CD4-positive, alpha-beta T cell treated with Interleukin-1 beta for 1 hour (primary cell): Measurements from ENCODE around the gene HIBADH.
"Not testable (repeated sequence)": the region's sequence is repeated elsewhere in the genome, so short reads cannot be mapped to it uniquely, and the experiment has no call there.

ENCODE experiments used
- DNase-seq, 2 donors: peaks; one replicate each; pipeline ENCODE4 v3.0.0-alpha.2; 2020 to 2022

The HIBADH gene

GRCh38 chr7:27595009-27595408, 67.7 kb downstream of the HIBADH start:
- no peak for DNase-seq

- DNase-seq = no peak
Observed at GRCh38 chr7:27593226-27593625, 69.5 kb downstream of the HIBADH start.

- DNase-seq = no peak
Observed at GRCh38 chr7:27590416-27590815, 72.3 kb downstream of the HIBADH start.

- DNase-seq = no peak
Observed at GRCh38 chr7:27587429-27587828, 75.3 kb downstream of the HIBADH start.

- DNase-seq = no peak
Observed at GRCh38 chr7:27586825-27587224, 75.9 kb downstream of the HIBADH start.

DNA sequence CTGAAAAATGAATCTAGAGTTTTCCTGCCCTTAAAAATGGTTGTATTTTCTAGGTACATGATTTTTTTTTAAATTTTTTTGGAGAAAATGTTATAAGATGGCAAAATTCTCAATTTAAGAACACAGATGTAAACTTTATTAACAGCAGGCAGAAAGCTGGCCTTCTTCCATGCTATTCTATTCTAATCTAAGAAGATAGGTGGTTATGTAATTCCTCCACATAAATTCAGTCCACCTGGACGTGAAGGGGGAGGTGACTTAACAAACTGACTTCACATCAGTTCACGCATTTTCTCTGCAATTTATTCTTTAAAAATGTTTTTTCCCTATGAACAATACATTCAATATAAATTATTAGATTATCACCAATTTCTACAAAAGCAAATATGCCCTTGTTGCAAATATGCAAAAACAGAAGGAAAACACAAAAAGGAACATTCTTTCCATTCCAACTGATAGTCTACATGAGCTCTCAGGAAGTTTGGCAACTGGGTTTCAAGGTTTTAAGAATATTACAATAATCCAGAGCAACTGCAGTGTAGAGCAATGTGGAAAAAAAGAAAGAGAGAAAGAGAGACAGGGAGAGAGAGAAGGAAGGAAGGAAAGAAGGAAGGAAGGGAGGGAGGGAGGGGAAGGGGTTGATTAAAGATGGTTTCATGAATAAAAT, 76.8 kb downstream of the HIBADH start:
- DNase-seq = no peak

DNA sequence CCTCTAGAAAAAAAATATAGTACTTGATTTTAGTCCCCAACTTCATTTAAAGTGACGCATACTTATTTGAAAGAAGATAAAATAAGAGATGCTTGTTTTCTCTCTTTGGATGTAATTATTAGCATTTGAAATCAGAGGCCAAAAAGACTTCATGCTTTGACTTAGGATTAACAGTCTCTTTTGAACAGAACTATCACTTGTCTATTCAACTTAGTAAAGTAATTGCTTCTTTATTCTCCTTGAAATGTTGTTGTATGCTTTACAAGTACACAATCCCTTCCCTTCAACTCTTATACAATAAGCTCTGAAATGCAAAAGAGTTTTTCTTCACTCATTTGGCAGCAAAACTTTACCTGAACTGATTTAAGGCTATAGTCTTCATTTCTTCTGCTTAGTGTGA, 80.8 kb downstream of the HIBADH start:
- no peak for DNase-seq

GRCh38 chr7:27581119-27581518, 81.6 kb downstream of the HIBADH start:
- no peak for DNase-seq

DNA sequence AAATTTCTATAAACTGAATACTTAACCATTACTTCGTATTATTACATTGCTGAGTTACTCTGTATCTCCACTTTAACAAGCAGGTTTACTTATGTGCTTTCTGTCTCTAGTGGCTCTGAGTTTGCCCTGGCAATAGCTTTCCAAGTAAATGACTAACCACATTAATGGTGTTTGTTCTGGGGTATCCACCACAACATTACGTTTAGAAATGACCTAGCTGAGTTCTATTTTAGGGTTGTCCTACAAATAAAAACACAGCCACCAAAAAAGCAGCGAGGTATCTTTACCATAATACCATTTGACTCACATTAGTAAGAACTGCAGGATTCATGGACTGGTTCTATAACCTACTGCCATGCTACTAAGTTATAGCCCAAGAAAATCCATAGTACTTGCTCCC, 83.1 kb downstream of the HIBADH start:
- DNase-seq = no peak

GRCh38 chr7:27578169-27578568, 84.5 kb downstream of the HIBADH start:
- DNase-seq = not testable (repeated sequence)

DNA sequence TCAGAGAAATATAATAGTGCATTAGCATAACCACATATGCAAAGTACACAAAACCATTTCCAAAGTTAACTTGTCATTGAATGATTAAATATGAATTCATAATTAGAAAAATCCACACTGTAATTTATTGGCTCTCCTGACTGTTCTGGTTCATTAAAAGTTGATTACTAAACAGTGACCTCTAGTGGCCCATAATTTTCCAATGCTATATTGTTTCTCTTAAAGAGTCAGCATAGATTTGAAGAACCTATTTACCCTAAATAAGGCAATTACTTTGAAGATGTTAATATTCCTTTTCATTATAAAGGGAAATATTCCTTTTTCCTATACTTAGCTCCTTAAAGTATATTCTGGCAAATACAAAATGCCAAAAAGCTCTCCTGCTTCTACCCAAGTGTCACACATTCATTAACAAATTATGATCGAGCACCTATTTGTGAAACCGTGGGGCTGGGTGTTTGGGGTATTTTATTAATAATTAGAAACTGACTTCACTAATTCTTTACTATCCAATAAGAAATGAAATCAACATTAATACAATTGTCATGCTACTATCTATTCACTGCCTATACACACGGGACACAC, 86.2 kb downstream of the HIBADH start:
- DNase-seq = peak in 1 of 2 donors; percentile 35

GRCh38 chr7:27575613-27576012, 87.1 kb downstream of the HIBADH start:
- DNase-seq = no peak

- no peak for DNase-seq
Observed at GRCh38 chr7:27569106-27569505, 93.6 kb downstream of the HIBADH start.

- no peak for DNase-seq
Observed at GRCh38 chr7:27567266-27567665, 95.4 kb downstream of the HIBADH start.

DNA sequence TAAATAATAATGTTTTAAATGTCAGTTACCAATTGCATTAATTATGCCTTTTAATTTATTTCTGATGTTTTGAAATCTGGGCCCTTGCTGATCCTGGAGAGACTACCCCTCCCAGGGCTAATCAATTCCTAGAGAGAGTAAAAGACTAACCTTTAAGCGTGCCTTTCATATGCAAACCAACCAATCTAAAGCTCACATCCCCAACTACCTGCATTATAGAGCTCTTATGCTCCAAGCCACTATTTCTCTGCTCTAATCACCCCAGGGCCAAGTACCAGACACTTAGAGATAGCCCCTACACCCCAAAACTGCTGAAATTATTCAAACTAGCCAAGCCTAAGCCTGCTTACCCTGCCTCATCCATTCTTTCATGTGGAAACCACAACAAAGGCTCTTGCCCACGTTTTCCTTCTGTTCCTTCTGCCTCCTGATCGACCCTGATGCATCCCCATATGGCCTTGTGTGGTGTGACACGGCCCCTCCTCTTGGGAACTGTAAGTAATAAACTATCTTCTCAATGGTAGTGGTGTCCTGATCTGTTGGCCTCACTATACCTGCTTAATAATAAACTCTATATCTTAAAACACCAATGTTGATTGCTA, 97.7 kb downstream of the HIBADH start:
- no peak for DNase-seq

- no peak for DNase-seq
Observed at GRCh38 chr7:27560706-27561235, 101.9 kb downstream of the HIBADH start.

- no peak for DNase-seq
Observed at GRCh38 chr7:27555670-27556069, 107.0 kb downstream of the HIBADH start.

- DNase-seq = no peak
Observed at GRCh38 chr7:27554826-27555225, 107.9 kb downstream of the HIBADH start.

DNA sequence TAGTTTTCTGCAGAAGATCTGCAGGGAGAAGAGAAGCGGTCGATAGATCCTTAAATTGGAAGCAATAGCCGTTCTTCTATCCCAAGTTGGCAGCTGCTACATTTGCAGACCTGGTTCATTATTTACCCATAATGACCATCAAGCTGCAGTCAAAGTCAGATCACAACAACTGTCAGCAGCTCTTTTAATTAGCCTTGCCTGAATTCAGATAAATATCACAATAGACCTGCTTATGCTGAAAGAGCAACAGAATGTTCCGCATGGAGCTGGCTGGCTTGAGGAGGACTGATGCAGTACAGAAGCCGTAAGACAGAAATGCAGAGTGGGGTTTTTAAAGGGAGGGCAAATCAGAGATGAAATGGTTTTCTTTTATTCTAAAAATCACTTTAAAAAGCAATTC, 109.4 kb downstream of the HIBADH start:
- no peak for DNase-seq

DNA sequence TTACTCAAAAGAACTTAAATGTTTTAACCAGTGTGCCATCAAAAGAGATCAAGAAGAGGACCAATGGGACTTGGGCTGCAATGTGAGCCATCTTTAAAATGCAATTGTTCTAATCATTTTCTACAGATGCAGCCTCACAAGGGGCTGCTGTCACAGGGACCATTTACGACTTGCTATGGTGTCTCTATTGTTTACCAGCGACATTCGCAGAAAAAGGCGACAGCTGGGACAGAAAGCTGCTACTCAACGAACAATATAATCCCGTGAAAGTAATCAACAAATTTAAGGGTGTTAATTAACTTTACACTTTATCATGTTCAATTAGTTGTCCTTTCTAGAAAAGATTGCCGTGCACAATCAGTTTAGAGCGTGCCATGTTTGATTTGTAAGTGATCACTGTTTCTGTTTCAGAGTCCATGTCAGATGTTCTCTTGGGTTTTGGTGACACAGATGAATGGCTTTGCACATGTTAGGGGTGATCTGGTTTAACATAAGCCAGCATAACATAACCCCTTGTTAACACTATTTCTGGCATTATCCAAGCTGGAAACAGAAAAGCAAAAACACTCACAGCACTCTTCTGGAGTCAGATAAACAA, 110.8 kb downstream of the HIBADH start:
- DNase-seq = no peak

- DNase-seq = no peak
Observed at GRCh38 chr7:27549606-27550005, 113.1 kb downstream of the HIBADH start.

DNA sequence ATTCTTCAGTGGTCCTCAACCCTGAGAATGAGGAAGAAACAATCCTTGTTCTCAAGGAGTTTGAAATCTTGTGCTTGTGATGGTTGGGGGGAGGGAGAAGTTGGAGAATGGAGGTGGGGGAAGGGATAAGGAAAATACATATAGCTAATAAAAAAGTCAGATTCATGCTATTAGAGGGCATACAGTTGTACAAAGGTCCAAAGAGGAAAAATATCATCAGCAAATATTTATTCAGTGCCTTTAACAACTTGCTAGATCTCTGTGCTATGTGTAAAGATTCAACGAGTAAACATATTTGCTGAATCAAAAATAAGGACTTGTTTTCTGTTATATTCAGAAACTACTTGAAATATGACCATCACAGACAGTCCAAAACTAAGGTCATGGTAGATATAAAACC, 114.4 kb downstream of the HIBADH start:
- DNase-seq = no peak

DNA sequence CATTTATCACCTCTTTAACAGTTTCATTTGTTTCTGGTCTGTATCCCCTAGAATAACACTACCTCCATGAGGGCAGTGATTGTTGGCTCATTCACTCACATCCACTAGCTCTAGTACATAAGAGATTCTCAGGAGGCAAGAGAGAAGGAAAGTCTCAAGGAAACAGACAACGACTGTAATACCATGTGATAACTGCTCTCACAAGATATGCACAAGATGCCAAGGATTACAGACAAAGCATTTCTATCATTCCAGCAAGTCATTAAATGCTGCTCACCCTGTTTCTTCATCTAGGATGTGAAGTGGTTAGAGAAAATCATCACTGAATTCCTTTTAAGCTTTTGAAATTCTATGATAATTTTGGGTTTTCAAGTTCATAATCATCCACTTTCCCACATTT, 115.3 kb downstream of the HIBADH start:
- DNase-seq = no peak

DNA sequence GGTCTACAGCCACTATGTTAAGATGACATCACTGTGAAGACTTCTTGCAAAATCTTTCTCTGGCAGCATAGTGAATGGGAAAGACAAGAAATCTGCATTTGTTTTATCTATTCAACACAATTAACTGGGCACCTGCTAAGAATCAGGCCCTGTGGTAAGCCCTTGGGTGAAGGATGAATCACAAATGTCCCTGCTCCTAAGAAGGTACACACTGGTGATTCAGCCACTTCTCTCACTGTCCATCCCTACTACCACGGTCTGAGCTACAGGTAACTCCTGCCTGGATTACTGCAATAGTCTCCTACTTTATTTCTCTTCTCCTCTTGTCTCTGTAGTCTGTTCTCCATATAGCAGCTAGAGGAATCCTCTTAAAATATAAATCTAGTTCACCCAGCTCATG, 116.1 kb downstream of the HIBADH start:
- DNase-seq = no peak
